ENCODE measurements around the gene SCARB1.

GRCh38 chr12:124831590-124831989, 32.1 kb downstream of the SCARB1 start:
- TF ChIP-seq CTCF (IDR thresholded peaks at IDR 0.05) (no peak), POLR2A (IDR thresholded peaks at IDR 0.05) (peak; percentile 31)

All from right lobe of liver (tissue), 4 donors.